Activated gamma-delta T cell (primary cell): ENCODE measurements around the gene TSHZ2.
"Not testable (repeated sequence)": the region's sequence is repeated elsewhere in the genome, so short reads cannot be mapped to it uniquely, and the experiment has no call there.

Experiments used
- DNase-seq: peaks from one replicate; lab custom pipeline; 2025; lab: John Stamatoyannopoulos, UW

TSHZ2 gene

DNA sequence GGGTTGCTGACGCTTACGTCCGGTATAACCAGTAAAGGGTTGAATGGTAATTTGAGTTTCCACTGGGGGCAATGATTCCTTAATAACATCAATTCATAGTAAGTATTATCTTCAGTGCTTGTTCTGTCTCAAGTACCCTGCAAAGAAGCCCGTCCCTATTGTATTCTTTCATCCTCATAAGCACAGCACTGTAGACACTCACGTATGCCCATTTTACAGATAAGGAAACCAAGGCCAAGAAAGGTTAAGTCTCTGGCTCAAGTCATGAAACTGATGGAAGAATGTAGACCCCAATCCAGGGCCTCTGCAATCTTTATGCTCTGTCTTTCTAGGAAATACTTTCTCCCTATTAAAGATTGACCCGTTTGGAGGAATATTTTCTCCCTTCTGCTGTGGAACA lies 370.3 kb downstream of the TSHZ2 start:
- DNase-seq = no peak

GRCh38 chr20:53343448-53343847 lies 371.3 kb downstream of the TSHZ2 start:
- no peak for DNase-seq

GRCh38 chr20:53344891-53345290 lies 372.7 kb downstream of the TSHZ2 start:
- DNase-seq = no peak

- no peak for DNase-seq
These were observed 373.6 kb downstream of the TSHZ2 start for GRCh38 chr20:53345536-53346334.

- no peak for DNase-seq
These were observed 374.1 kb downstream of the TSHZ2 start for GRCh38 chr20:53346335-53346648.

GRCh38 chr20:53349730-53350129 lies 377.6 kb downstream of the TSHZ2 start:
- DNase-seq = no peak

GRCh38 chr20:53352727-53353440 lies 380.7 kb downstream of the TSHZ2 start:
- DNase-seq = no peak

GRCh38 chr20:53354314-53354713 lies 382.2 kb downstream of the TSHZ2 start:
- DNase-seq = no peak

DNA sequence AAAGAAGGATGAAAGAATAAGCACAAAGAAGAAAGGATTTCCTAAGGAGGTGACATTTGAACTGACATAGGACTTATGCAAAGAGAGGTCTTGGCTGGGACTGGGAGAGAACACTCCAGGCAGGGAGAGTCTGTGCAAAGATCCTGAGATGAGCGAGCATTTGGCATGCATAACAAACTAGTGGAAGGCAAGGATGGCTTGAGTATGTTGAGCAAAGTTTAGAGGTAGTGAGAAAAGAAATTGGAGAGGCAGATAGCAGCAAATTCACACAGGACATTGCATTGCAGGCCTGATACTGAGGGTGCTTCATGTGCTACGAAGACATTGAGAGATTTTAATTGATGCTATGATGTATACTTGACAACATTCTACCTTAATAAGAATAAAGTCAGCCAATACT lies 383.6 kb downstream of the TSHZ2 start:
- DNase-seq = no peak

GRCh38 chr20:53359425-53359824 lies 387.3 kb downstream of the TSHZ2 start:
- DNase-seq = no peak

- DNase-seq = no peak
These were observed 388.7 kb downstream of the TSHZ2 start for GRCh38 chr20:53360852-53361251.

GRCh38 chr20:53362736-53363135 lies 390.6 kb downstream of the TSHZ2 start:
- no peak for DNase-seq

DNA sequence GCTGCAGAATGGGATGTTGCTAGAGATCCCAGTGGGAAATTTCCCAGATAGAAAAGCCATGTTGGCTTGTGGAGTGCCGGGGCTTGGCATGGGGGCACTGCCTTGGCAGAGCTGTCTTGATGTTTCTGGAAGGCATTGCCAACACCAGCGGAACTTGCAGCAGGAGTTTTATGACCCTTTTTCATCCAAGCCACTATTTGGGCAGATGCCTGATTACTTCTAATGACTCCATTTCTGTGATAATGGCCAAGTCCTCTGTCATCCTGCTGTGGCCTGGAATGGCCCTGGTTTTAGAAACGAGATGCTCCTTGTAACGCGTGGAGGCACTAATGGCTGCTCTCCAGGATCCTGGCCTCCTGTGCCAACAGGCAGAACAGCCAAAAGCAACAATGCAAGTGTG lies 392.5 kb downstream of the TSHZ2 start:
- DNase-seq = no peak

GRCh38 chr20:53365076-53365475 lies 392.9 kb downstream of the TSHZ2 start:
- no peak for DNase-seq

- DNase-seq = no peak
These were observed 393.4 kb downstream of the TSHZ2 start for GRCh38 chr20:53365539-53366075.

DNA sequence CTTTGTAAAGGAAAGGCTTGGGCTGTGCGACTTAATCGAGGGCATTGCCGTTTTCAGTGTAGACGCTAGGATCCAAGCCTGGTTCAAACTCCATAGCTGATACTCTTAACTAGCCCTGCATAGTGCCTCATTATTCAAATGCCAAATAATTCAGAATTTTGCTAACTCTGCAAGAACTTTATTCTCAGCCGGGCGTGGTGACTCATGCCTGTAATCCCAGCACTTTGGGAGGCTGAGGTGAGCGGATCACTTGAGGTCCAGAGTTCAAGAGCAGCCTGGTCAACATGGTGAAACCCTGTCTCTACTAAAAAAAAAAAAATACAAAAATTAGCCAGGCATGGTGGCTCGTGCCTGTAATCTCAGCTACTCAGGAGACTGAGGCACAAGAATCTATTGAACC lies 394.8 kb downstream of the TSHZ2 start:
- not testable (repeated sequence) for DNase-seq

GRCh38 chr20:53369871-53370270 lies 397.7 kb downstream of the TSHZ2 start:
- no peak for DNase-seq

DNA sequence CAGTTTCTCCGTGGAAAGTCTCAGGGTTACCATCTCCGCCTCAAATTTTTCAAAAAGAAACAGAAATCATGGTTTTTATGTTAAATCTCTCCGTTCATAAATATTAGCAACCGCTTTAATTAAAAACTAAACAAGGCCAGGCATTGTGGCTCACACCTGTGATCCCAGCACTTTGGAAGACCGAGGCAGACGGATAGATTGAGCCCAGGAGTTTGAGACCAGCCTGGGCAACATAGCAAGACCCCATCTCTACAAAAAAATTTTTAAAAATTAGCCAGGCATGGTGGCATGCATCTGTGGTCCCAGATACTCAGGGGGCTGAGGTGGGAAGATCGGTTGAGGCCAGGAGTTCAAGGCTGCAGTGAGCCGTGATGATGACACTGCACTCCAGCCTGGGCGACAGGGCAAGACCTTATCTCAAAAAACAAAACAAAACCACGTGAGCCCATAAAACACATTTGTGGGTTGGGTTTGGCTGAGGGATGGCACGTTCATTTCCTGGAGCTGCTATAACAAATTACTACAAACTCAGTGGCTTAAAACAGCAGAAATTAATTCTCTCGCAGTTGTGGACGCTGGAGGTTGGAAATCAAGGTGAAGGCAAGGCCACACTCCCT lies 398.3 kb downstream of the TSHZ2 start:
- no peak for DNase-seq

DNA sequence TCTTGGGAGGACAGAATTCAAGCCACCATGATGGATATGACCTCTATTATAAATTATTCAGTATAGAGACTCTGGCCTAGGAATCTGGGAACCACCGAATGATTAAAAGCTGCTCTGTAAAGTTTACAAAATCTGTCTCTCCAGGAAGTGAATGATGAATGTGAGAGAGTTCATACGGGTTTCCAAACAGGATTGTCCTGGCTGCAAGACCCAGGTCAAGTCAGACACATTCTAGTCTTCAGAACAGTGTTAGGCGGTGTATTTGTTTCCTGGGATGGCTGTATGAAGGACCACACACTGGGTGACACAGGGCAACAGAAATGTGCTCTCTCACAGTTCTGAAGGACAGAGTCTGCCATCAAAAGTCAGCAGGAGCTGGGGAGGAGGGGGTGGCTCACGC lies 399.1 kb downstream of the TSHZ2 start:
- DNase-seq = no peak

DNA sequence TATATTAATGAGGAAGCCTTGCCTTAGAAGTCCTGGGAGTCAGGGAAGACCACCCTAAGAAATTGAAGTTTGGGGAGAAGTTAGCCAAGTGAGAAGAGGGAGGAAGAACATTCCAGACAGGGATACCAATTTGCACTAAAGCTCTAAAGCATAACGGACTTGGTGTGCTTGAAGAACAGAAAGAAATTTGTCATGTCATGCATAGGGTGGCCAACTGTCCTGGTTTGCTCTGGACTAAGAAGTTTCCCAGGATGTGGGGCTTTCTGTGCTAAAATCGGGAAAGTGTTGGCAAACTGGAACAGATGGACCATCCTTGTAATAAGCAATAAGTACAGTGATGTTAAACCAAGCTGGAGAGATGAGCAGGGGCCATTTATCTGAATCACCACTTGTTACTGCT lies 403.9 kb downstream of the TSHZ2 start:
- DNase-seq = no peak

- no peak for DNase-seq
These were observed 407.1 kb downstream of the TSHZ2 start for GRCh38 chr20:53379014-53379832.

- DNase-seq = no peak
These were observed 407.6 kb downstream of the TSHZ2 start for GRCh38 chr20:53379833-53380120.
